ENCODE measurements around the gene TBPL2.

DNA sequence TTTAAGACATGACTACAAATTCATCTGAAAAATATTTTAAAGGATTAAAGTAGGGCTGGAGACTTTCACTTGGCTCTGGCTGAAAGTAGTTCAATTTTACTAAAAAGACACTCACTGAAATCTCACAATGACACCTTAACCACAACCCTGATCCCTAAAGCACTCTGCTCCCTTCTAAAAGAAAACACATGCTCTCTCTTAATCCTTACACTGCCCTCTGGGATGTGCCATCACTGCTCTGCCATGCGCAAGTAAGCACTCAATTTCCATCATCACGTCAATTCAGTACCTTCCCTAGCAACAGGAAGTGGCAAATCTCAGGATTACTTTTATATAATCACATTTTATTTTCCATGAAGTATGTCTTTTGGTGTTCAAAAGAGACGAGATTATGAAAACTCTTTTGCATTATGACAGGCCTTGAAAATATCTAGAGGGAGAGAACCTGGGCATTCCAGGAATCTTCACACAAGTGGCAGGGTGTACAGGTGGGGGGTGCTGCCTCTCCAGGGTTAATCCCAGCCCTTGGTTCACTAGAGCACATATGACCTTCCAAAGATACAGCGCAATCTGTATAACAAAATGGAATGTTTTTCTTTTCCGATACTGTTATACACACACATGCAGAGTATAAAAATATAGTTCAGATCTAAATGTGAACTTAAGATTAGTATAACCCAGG, 36.1 kb downstream of the TBPL2 start:
- TF ChIP-seq, protein P1, sequence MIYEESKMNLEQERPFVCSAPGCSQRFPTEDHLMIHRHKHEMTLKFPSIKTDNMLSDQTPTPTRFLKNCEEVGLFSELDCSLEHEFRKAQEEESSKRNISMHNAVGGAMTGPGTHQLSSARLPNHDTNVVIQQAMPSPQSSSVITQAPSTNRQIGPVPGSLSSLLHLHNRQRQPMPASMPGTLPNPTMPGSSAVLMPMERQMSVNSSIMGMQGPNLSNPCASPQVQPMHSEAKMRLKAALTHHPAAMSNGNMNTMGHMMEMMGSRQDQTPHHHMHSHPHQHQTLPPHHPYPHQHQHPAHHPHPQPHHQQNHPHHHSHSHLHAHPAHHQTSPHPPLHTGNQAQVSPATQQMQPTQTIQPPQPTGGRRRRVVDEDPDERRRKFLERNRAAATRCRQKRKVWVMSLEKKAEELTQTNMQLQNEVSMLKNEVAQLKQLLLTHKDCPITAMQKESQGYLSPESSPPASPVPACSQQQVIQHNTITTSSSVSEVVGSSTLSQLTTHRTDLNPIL (CRISPR knock-in tag; IDR thresholded peaks at IDR 0.05; ENCODE audit: low read depth), result no peak
- TF ChIP-seq TOX (CRISPR knock-in tag; IDR thresholded peaks at IDR 0.05; ENCODE audit: borderline replicate concordance) (no peak), CSDC2 (CRISPR knock-in tag; IDR thresholded peaks at IDR 0.05) (no peak), ESRRG (CRISPR knock-in tag; IDR thresholded peaks at IDR 0.05) (no peak), ARNTL (CRISPR knock-in tag; IDR thresholded peaks at IDR 0.05; ENCODE audit: borderline replicate concordance, low read depth) (no peak)

All from SK-N-SH treated with all-trans-retinoic acid at 6 μM for 48 hours (cell line).